Measurements from ENCODE around the gene CCDC6. TPM values are rescaled to one million over a fixed set of nuclear protein-coding genes. Genes with fewer than 3 reads are reported as not detected.

The CCDC6 gene
- total RNA-seq, 3 donors from 2014 or later (not counting 1 experiment from before 2014, with no cell fraction given): 19.7 to 23.4 (median 20.8) TPM

DNA sequence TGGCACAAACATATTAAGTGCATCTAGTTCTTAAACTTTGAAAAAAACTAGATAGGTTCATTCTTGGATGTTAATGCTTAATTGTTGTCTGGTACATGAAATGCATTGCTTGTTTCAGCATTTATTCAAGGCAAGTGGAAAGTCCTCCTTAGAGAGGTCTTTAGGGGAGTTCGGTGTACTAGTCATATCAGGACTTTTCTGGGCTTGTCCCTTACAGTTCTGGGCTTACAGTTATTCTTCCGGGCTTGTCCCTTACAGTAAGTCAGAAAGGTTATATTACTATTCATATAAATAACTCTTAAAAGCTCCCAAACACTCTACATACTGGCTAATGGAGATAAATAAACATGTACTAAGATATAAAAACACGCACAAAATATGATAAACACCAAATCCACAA is 91.5 kb downstream of the CCDC6 start:
- WGBS (ENCODE audit: insufficient coverage): 50% methylated on average over 1 of the region's 3 CpGs
- Mint-ChIP-seq H3K36me3 (peaks cover 14% of the 10 kb centered on the region), H3K9me3 (no peaks in the 10 kb centered on the region), H3K4me1 (peaks cover 33 to 39% of the 10 kb centered on the region in 2 donors), H3K27me3 (ENCODE audit: low read depth in 2 of 2) (no peaks in the 10 kb centered on the region), H3K27ac (no peak overlapping the region), H3K4me3 (no peak overlapping the region)
- Histone ChIP-seq H3K9me3 (ENCODE audit: control insufficient read depth, insufficient read depth, low read length) (no peaks in the 10 kb centered on the region), H3K27me3 (ENCODE audit: control insufficient read depth, insufficient read depth, low read length) (no peaks in the 10 kb centered on the region), H3K27ac (ENCODE audit: low read length) (no peak overlapping the region), H3K4me3 (ENCODE audit: low read length) (no peak overlapping the region), H3K36me3 (ENCODE audit: control insufficient read depth, insufficient read depth, low read length) (peaks cover 24% of the 10 kb centered on the region), H3K4me1 (ENCODE audit: control insufficient read depth, insufficient read depth, low read length) (peaks cover 11% of the 10 kb centered on the region)
- ATAC-seq (no peak), DNase-seq (no peak)
- intact Hi-C loops (cut with micrococcal nuclease): no loop called here
- TF ChIP-seq, protein P1, sequence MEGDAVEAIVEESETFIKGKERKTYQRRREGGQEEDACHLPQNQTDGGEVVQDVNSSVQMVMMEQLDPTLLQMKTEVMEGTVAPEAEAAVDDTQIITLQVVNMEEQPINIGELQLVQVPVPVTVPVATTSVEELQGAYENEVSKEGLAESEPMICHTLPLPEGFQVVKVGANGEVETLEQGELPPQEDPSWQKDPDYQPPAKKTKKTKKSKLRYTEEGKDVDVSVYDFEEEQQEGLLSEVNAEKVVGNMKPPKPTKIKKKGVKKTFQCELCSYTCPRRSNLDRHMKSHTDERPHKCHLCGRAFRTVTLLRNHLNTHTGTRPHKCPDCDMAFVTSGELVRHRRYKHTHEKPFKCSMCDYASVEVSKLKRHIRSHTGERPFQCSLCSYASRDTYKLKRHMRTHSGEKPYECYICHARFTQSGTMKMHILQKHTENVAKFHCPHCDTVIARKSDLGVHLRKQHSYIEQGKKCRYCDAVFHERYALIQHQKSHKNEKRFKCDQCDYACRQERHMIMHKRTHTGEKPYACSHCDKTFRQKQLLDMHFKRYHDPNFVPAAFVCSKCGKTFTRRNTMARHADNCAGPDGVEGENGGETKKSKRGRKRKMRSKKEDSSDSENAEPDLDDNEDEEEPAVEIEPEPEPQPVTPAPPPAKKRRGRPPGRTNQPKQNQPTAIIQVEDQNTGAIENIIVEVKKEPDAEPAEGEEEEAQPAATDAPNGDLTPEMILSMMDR (IDR thresholded peaks at IDR 0.05): no peak

DNA sequence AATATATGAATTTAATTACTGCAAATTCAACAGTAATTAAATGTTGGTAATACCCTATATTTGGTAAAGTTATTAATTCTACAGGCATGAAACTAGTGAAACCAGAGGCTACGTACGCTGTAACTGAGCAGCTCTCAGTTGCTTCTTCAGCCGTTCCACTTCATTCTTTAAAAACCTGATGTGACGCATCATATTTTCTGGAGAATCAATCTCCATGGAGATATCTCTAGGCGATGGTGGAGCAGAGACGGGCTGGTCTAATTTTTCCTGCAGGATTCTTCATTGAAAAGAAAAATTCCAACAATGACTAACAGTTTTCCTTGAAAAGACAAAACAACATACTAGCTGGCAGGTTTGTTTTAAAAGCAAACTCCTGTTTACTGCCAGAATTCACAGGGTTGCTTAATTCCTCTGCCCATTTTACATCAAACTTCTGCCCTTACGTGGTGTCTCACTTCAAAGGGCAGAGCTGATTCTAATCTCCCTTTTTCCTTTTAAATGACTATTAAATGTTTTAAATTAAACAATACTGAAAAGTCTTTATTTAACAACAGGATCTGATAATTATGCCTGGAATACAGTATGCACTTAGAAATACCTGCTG is 93.7 kb downstream of the CCDC6 start:
- no peaks in the 10 kb centered on the region for H3K9me3 ChIP-seq (ENCODE audit: control insufficient read depth, insufficient read depth, low read length)
- H3K4me1 ChIP-seq (ENCODE audit: control insufficient read depth, insufficient read depth, low read length): peaks cover 1% of the 10 kb centered on the region
- intact Hi-C loops (cut with micrococcal nuclease): no loop called here
- H3K36me3 ChIP-seq (ENCODE audit: control insufficient read depth, insufficient read depth, low read length): peaks cover 33% of the 10 kb centered on the region
- Mint-ChIP-seq H3K27ac (no peak overlapping the region), H3K9me3 (no peaks in the 10 kb centered on the region), H3K4me3 (no peak overlapping the region), H3K36me3 (peaks cover 14% of the 10 kb centered on the region), H3K4me1 (peaks cover 17 to 25% of the 10 kb centered on the region in 2 donors), H3K27me3 (ENCODE audit: low read depth in 2 of 2) (no peaks in the 10 kb centered on the region)
- H3K27me3 ChIP-seq (ENCODE audit: control insufficient read depth, insufficient read depth, low read length): no peaks in the 10 kb centered on the region
- H3K4me3 ChIP-seq (ENCODE audit: low read length): no peak overlapping the region
- 92% methylated on average over 6 of the region's 7 CpGs for WGBS (ENCODE audit: insufficient coverage)
- TF ChIP-seq, protein P1 (IDR thresholded peaks at IDR 0.05): no peak
- DNase-seq (no peak), ATAC-seq (no peak)
- no peak overlapping the region for H3K27ac ChIP-seq (ENCODE audit: low read length)

DNA sequence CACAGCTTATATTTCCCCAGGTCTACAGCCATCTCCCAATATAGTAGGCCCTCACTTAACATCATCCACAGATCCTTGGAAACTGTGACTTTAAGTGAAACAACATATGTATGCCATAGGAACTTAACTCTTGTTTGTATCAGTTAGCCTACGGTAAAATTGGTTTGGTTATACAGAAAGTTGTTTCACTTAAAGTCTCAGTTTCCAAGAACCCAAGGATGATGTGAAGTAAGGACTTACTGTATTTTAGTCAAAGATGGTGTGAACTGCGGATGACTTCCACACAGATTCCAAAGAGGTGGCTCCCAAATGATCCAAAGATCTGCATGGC is 96.7 kb downstream of the CCDC6 start:
- intact Hi-C loops (cut with micrococcal nuclease): loop anchor here (1.0 kb wide), 1 partner anchor 183 kb away; no protein-coding TSS in a partner anchor
- ATAC-seq (no peak), DNase-seq (no peak)
- Histone ChIP-seq H3K4me3 (ENCODE audit: low read length) (no peak overlapping the region), H3K36me3 (ENCODE audit: control insufficient read depth, insufficient read depth, low read length) (peaks cover 59% of the 10 kb centered on the region), H3K4me1 (ENCODE audit: control insufficient read depth, insufficient read depth, low read length) (no peaks in the 10 kb centered on the region), H3K27ac (ENCODE audit: low read length) (no peak overlapping the region), H3K27me3 (ENCODE audit: control insufficient read depth, insufficient read depth, low read length) (no peaks in the 10 kb centered on the region), H3K9me3 (ENCODE audit: control insufficient read depth, insufficient read depth, low read length) (no peaks in the 10 kb centered on the region)
- H3K4me1 Mint-ChIP-seq: peaks cover 0 to 12% of the 10 kb centered on the region in 2 donors
- H3K4me3 Mint-ChIP-seq: no peak overlapping the region
- H3K9me3 Mint-ChIP-seq: no peaks in the 10 kb centered on the region
- H3K27ac Mint-ChIP-seq: peak overlapping the region in 1 of 2 donors; percentile 46
- peaks cover 29% of the 10 kb centered on the region for H3K36me3 Mint-ChIP-seq
- 96% methylated on average over 2 of the region's 2 CpGs for WGBS (ENCODE audit: insufficient coverage)
- H3K27me3 Mint-ChIP-seq (ENCODE audit: low read depth in 2 of 2): no peaks in the 10 kb centered on the region
- TF ChIP-seq, protein P1 (IDR thresholded peaks at IDR 0.05): peak; percentile 38

Data from natural killer cell (primary cell).